HG03103 (cell line): ENCODE data around the gene DNAJC18.
"Not testable (repeated sequence)": the region's sequence is repeated elsewhere in the genome, so short reads cannot be mapped to it uniquely, and the experiment has no call there.

Source experiments
- ATAC-seq: cut with Tn5 transposase; IDR thresholded peaks from one replicate; pipeline ENCODE4 v1.9.1; 2021; ENCODE audit warnings: low read depth; ENCODE audit not compliant: unreplicated experiment

DNAJC18 gene

GRCh38 chr5:139439013-139439903 lies at the start of gene DNAJC18:
TSS of gene DNAJC18 (minus strand) at chr5:139439525. CDS start at chr5:139439445, 80 bp downstream.
- ATAC-seq: peak; percentile 89

GRCh38 chr5:139488260-139488659 lies 48.9 kb upstream of the DNAJC18 start:
- ATAC-seq: no peak

- ATAC-seq: no peak
Measured at GRCh38 chr5:139486201-139486600, 46.9 kb upstream of the DNAJC18 start.

GRCh38 chr5:139482890-139483208 lies 43.5 kb upstream of the DNAJC18 start:
- ATAC-seq: not testable (repeated sequence)

- ATAC-seq: no peak
Measured at GRCh38 chr5:139482050-139482889, 42.9 kb upstream of the DNAJC18 start, which contains the start of gene STING1. TSS of gene STING1 (minus strand) at chr5:139482758. CDS start at chr5:139481704, 1,054 bp downstream.

GRCh38 chr5:139481580-139482049 lies 42.3 kb upstream of the DNAJC18 start:
- no peak for ATAC-seq

GRCh38 chr5:139481122-139481533 lies 41.8 kb upstream of the DNAJC18 start:
- ATAC-seq: no peak

GRCh38 chr5:139479729-139480128 lies 40.4 kb upstream of the DNAJC18 start:
- ATAC-seq: not testable (repeated sequence)

GRCh38 chr5:139478657-139479423 lies 39.5 kb upstream of the DNAJC18 start:
- not testable (repeated sequence) for ATAC-seq

GRCh38 chr5:139475865-139476617 lies 36.7 kb upstream of the DNAJC18 start:
- no peak for ATAC-seq

GRCh38 chr5:139474890-139475791 lies 35.8 kb upstream of the DNAJC18 start:
- no peak for ATAC-seq

- ATAC-seq: no peak
Measured at GRCh38 chr5:139473565-139473964, 34.2 kb upstream of the DNAJC18 start.

GRCh38 chr5:139473105-139473504 lies 33.8 kb upstream of the DNAJC18 start:
- ATAC-seq: no peak

- ATAC-seq: no peak
Measured at GRCh38 chr5:139472386-139473030, 33.2 kb upstream of the DNAJC18 start.

- no peak for ATAC-seq
Measured at GRCh38 chr5:139470821-139471300, 31.5 kb upstream of the DNAJC18 start, which contains the start of gene SMIM33. TSS of gene SMIM33 (plus strand) at chr5:139471004. CDS start at chr5:139471122, 118 bp downstream.

GRCh38 chr5:139468421-139468931 lies 29.2 kb upstream of the DNAJC18 start:
- no peak for ATAC-seq

- no peak for ATAC-seq
Measured at GRCh38 chr5:139462586-139463276, 23.4 kb upstream of the DNAJC18 start, which contains the start of gene ECSCR. TSS of gene ECSCR (minus strand) at chr5:139462743. CDS start at chr5:139462670, 73 bp downstream.
